Mucosa of descending colon (tissue), 3 donors: ENCODE data around the gene MARCHF9. TPM values are rescaled to one million over a fixed set of nuclear protein-coding genes. Genes with fewer than 3 reads are reported as not detected.

ENCODE experiments used
- ATAC-seq: fragments of 200-7000 bp; cut with Tn5 transposase; one replicate; pipeline ENCODE4 v1.9.1; 2020; ENCODE audit warnings: mild to moderate bottlenecking, moderate library complexity
- DNase-seq, 3 donors: peaks; one replicate each; pipeline ENCODE4 v3.0.0-alpha.2; 2020
- H3K36me3 ChIP-seq: fragments of 200-600 bp; one replicate; pipeline ENCODE4 v1.8.0; 2021; ENCODE audit warnings: low read depth, mild to moderate bottlenecking
- H3K4me1 ChIP-seq: fragments of 200-600 bp; one replicate; pipeline ENCODE4 v1.8.0; 2021; ENCODE audit warnings: low read depth, mild to moderate bottlenecking
- H3K4me3 ChIP-seq: fragments of 200-600 bp; one replicate; pipeline ENCODE4 v1.8.0; 2021; ENCODE audit warnings: mild to moderate bottlenecking
- H3K9me3 ChIP-seq: fragments of 200-600 bp; one replicate; pipeline ENCODE4 v1.8.0; 2021; ENCODE audit warnings: mild to moderate bottlenecking
- intact Hi-C, 2 donors: fragments of 100-400 bp; cut with DNase I in 1 of 2; cut with micrococcal nuclease in 1 of 2; formaldehyde crosslinking; loops; one replicate each; pipeline versions ENCODE4 v1.11.0 to v1.11.1; 2022; cut with DNase I, micrococcal nuclease
- total RNA-seq, 3 donors: library from RNA; stranded (reverse); fragmentation: NEBNext Ultra II Directional in 2 of 3; extraction: Animal tissue kit (Norgen Biotek cat#: 25700) in 2 of 3; gene quantifications; one replicate each; pipeline versions ENCODE4 v1.2.1 to v1.2.4, GENCODE V29; 2021 to 2023
- TF ChIP-seq, protein P1 (sequence below): fragments of 200-600 bp; IDR thresholded peaks from one replicate; pipeline ENCODE4 v1.8.0; 2022; ENCODE audit warnings: antibody characterized with exemption, mild to moderate bottlenecking
- donor health status: DM: no; HTN: no; CAD: no; lungs with moderate emphysema.
- donor health status: DM: no; HTN: no; CAD: no.
- donor health status: DM: no; HTN: yes; CAD: no.

Gene MARCHF9
- total RNA-seq, 3 donors from 2014 or later, result 10.5 to 15.1 (median 11.7) TPM

DNA sequence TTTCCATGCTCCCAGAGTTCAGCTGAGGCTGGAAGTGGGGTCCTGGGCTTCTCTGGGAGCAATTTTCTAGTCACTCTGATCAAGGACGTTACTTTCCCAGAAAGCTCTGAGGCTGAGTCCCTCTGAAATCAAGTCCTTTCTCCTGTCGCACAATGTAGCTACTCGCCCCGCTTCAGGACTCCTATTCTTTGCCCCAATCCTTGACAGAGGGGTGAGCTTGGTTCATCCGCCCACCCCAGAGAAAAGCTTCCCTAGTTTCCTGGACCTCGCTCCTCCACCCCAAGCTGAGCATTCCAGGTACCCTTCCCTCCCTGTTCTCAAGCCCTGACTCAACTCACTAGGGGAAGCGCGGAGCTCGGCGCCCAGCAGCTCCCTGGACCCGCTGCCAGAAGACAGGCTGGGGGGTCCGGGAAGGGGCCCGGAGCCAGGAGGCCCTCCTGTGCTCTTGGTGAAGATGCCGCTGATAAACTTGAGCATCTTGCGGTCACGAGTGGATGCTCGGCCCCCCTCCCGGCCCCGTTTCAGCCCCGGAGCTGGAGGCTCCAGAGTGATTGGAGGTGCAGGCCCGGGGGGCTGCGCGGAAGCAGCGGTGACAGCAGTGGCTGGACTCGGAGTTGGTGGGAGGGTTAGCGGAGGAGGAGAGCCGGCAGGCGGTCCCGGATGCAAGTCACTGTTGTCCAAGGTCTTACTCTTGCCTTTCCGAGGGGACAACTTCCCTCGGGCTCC lies 18.0 kb upstream of the MARCHF9 start:
- ATAC-seq (no peak), DNase-seq (no peak)
- H3K4me1 ChIP-seq, result peaks cover 15% of the 10 kb centered on the region
- H3K36me3 ChIP-seq, result no peaks in the 10 kb centered on the region
- intact Hi-C loops, result no loop called here
- TF ChIP-seq, protein P1, sequence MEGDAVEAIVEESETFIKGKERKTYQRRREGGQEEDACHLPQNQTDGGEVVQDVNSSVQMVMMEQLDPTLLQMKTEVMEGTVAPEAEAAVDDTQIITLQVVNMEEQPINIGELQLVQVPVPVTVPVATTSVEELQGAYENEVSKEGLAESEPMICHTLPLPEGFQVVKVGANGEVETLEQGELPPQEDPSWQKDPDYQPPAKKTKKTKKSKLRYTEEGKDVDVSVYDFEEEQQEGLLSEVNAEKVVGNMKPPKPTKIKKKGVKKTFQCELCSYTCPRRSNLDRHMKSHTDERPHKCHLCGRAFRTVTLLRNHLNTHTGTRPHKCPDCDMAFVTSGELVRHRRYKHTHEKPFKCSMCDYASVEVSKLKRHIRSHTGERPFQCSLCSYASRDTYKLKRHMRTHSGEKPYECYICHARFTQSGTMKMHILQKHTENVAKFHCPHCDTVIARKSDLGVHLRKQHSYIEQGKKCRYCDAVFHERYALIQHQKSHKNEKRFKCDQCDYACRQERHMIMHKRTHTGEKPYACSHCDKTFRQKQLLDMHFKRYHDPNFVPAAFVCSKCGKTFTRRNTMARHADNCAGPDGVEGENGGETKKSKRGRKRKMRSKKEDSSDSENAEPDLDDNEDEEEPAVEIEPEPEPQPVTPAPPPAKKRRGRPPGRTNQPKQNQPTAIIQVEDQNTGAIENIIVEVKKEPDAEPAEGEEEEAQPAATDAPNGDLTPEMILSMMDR, result no peak
- no peaks in the 10 kb centered on the region for H3K9me3 ChIP-seq
- H3K4me3 ChIP-seq, result no peak overlapping the region

GRCh38 chr12:57737467-57738460 lies 17.1 kb upstream of the MARCHF9 start:
- Histone ChIP-seq H3K4me1 (peaks cover 15% of the 10 kb centered on the region), H3K4me3 (no peak overlapping the region), H3K36me3 (no peaks in the 10 kb centered on the region), H3K9me3 (no peaks in the 10 kb centered on the region)
- TF ChIP-seq, protein P1, result no peak
- DNase-seq (peak in 1 of 3 donors; percentile 25), ATAC-seq (no peak)
- intact Hi-C loops, result no loop called here

DNA sequence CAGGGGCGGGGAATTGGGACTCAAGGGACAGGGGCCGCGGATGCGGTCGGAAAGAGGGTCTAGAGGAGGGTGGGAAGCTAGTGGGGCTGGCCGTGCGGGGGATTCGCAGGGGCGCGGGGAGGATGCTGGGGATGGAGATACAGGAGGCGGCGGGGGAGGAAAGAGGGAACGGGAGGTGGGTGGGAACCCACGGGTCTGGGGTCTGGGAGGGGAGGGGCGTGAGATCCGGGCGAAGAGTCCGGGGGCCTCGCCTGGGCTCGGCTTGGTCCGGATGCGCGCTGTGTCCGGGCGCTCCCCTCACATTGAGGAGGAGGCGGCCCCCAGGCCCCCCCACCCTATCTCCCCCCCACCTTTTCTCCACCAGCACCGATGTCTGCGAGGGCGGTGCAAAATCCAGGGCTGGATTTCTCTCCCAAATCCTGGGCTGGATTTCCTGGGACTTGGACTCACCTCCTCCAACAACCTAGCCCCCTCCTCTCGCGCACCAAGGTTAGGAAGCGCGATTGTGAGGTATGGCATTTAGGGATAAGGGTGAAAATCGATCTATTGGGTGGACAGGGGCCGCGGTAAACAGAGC lies 16.2 kb upstream of the MARCHF9 start, which contains the start of gene AGAP2:
AGAP2 (minus strand) TSS at position 82 of the 577 bp plus-strand sequence. CDS start 496 bp downstream, outside the sequence.
- intact Hi-C loops, result no loop called here
- no peak for ATAC-seq
- no peak for DNase-seq
- peaks cover 15% of the 10 kb centered on the region for H3K4me1 ChIP-seq
- H3K9me3 ChIP-seq, result no peaks in the 10 kb centered on the region
- H3K36me3 ChIP-seq, result no peaks in the 10 kb centered on the region
- TF ChIP-seq, protein P1, result no peak
- H3K4me3 ChIP-seq, result no peak within 1 kb of the TSS

DNA sequence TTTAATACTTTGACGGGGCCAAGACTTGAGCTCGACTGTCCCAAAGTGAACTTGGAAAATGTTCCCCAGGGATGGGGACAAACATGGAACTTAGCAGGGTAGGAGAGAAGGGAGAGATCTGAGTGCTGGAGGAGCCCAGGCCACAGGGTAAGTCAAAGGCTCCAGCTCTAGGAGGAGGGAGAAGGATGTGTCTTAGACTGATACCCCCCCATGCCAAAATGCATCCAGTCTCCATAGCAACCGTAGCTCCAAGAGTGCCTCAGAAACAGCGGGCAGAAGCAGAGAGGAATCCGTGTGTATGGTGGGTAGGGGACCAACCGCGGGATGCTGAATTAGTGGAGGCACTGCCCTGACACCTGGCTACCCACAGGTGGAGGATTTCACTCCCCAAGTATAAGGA lies 15.5 kb upstream of the MARCHF9 start:
- DNase-seq (no peak), ATAC-seq (no peak)
- intact Hi-C loops, result no loop called here
- Histone ChIP-seq H3K9me3 (no peaks in the 10 kb centered on the region), H3K4me3 (no peak overlapping the region), H3K36me3 (no peaks in the 10 kb centered on the region), H3K4me1 (peaks cover 21% of the 10 kb centered on the region)
- TF ChIP-seq, protein P1, result no peak

DNA sequence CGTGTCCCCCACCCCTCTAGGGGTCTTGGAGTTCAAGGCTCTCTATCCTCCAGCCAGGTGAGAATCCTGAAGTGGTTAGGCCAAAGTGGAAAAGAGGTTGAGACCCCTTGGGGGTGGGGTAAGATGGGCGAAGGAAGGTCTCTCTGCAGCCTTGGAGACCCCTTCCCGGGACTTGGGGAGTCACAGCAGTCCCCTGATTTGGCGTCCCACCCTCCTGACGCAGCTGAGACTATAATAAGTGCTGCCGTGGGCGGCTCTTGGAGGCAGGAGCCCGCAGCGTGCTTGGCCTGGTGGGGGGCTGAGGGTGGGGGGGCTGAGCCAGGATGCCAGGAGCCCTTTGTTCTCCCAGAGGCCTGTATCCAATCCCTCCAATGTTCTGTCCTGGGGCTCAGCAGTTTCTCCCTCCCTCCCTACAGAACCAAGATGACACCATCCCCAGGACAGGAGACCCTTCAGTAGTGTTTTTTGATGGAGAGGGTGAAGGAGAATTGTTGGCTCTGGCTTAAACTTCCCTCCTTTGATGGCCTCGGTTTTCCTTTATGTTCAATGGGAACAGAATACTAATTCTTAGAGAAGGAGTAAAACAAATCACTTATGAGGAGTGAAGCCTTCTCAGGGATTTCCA lies 14.9 kb upstream of the MARCHF9 start:
- DNase-seq (no peak), ATAC-seq (no peak)
- peaks cover 22% of the 10 kb centered on the region for H3K4me1 ChIP-seq
- no peak overlapping the region for H3K4me3 ChIP-seq
- intact Hi-C loops, result no loop called here
- H3K36me3 ChIP-seq, result no peaks in the 10 kb centered on the region
- H3K9me3 ChIP-seq, result no peaks in the 10 kb centered on the region
- TF ChIP-seq, protein P1, result no peak
